HG02852 (cell line): ENCODE measurements around the gene POTEF.
"Not testable (repeated sequence)": the region's sequence is repeated elsewhere in the genome, so short reads cannot be mapped to it uniquely, and the experiment has no call there.

ENCODE experiments used
- ATAC-seq: cut with Tn5 transposase; IDR thresholded peaks from one replicate; pipeline ENCODE4 v1.9.1; 2021; ENCODE audit warnings: mild to moderate bottlenecking, moderate library complexity; ENCODE audit not compliant: unreplicated experiment

Gene POTEF

DNA sequence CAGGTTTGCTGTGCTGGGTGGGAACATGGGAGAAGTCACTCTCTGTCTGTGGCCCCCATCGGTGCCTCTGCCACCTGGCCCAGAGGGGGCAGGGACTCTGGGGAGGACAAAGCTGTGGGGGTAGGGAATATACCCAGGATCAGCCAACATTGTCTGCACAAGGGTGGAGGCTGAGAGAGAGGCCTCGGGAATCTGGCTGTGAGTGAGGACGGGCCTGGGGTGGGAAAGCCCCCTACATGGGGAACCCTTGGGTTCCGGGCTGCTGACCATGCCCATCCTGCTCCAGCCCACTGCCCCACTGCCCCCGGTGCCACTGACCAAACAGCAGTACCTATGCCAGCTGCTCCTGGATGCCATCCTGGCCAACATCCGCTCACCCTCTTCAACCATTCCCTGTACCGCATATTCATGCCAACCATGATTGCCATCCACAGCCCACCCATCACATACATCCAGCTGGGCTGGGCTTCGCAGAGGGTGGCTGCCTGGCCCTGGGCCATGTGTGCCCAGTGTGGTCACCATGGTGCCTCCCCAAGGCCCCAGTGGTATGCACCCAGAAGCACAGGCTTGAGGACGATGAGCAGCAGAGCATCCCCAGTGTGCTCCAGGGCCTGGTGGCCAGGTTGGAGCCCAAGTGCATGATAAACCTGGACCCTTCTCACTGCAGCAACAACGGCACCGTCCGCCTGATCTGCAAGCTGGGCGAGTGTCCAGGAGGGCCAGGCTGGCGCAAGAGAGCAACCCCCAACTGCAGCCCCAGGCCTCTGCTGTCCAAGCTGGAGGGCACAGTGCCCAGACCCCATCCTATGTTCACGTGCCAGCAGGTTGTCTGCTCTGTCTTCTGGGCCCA lies 6.9 kb upstream of the POTEF start:
- ATAC-seq, result no peak

DNA sequence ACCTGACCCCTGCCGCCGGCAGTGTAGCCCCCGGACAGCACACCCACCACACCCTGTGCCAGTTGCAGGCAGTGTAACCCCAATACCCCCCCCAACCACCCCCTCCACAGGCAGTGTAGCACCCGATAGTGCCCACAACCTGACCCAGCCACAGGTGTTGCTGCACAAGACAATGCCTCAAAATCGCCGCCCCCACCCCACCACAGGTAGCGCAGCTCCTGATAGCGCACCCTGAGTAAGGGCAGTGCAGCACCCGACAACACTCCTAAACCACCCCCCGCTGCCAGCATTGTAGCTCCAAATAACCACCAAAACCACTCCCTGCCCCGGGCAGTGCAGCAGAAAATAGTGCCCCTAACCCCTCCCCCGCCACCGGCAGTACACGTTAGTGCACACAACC lies 558 bp downstream of the POTEF start:
- ATAC-seq, result not testable (repeated sequence)

DNA sequence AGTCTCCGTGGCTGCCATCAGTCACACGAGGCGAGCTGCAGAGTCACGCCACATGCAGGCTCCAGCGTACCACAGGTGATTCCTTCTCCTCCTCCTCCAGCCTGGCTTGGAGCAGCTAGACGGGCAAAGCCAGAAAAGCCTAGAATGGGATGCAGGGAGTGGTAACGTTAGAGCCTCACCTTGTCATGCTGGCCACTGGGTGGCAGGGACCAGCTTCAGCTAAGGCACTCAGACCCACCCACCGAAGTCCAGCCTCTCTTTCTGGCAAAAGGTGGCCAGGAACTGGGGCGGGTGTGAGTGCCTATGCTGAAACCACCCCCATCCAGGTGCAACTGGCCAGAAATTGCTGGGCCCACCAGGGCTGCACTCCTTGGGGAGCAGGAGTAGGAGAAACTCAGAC lies 1.3 kb downstream of the POTEF start:
- not testable (repeated sequence) for ATAC-seq

DNA sequence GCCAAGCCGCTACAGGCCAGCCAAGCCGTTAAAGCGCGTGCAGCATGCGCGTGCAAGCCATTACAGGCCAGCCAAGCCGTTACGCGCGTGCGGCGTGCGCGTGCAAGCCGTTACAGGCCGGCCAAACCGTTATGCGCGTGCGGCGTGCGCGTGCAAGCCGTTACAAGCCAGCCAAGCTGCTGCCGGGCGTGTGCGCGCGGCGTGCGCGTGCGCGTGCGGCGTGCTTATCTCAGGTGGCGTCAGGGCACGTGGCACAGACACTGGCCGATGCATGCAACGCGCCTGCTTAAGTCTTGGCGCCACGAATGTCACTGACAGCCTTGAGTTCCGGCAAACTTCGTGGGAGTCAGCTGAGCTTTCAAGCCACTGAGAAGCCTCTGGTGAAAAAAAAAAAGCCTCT lies 8.1 kb downstream of the POTEF start:
- not testable (repeated sequence) for ATAC-seq

DNA sequence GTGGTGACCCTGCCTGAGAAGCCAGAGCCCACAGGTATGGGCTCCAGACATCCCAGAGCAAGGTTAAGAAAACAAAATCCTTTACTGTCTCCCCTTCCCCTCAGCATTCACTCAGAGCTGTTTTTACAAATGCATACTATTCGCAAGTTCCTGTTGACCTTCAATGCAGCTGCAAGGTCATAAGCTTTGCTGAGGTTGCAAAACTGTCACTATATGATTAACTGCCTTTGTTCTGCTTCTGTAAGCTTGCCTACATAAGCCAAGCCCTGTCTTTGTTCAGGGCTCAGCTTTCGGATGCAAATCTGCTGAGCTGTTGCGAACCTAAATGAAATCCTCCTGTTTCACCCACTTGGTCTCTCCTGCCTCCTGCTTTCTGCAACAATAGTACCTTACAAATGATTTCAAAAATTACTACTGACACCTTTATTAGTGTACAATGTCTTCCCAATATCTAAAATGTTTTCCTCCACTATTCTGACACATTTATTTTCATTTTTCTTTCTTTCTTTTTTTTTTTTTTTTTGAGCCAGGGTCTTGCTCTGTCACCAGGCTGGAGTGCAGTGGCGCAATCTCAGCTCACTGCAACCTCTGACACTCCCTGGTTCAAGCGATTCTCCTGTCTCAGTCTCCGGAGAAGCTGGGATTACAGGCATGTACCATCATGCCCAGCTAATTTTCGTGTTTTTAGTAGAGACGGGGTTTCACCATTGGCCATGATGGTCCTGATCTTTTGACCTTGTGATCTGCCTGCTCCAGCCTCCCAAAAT lies 26.2 kb downstream of the POTEF start:
- ATAC-seq, result not testable (repeated sequence)

DNA sequence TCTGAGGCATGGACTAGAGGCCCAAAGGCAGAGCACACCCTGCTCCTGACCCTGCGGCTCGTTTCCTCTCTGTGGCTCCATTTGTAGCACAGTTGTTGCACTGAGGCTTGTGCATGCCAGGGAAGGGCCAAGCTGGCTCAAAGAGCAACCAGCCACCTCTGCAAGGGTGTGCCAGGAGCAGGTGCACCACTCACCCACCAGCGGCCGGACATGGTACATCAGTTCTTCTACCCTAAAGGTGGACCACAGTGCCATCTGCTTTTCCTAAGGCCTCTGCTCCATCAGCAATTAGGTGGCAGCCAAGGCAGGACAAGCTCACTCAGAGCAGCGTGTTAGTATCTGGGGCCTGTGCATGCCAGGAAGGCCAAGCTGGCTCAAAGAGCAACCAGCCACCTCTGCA lies 66.4 kb downstream of the POTEF start:
- ATAC-seq, result not testable (repeated sequence)

DNA sequence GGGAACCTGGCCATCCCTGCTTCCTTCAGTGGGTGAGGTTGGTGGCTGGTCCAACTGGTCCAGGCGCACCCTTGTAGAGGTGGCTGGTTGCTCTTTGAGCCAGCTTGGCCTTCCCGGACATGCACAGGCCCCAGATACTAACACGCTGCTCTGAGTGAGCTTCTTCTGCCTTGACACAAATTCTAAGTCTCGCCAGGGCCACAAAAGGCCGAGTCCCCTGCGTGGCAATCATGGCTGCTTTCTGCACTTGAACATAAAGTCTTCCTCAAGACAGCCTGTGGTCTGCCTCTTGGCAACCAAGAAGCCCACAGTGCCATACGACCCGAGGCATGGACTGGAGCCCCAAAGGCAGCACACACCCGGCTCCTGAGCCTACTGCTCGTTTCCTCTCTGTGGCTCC lies 69.0 kb downstream of the POTEF start:
- ATAC-seq, result not testable (repeated sequence)

DNA sequence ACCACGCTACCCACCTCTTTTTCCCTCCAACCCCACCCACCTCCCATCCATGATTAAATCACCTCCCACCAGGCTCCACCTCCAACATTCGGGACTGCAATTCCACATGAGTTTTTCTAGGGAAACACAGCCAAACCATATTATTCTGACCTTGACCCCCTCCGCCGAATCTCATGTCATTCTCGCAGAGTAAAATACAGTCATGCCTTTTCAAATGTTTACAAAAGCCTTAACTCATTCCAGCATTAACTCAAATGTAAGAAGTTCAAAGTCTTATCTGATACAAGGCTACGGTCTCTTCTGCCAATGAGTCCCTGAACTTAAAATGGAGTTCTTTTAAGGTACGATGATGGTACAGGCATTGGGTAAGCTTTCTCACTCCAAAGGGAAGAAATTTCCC lies 72.7 kb downstream of the POTEF start:
- not testable (repeated sequence) for ATAC-seq

DNA sequence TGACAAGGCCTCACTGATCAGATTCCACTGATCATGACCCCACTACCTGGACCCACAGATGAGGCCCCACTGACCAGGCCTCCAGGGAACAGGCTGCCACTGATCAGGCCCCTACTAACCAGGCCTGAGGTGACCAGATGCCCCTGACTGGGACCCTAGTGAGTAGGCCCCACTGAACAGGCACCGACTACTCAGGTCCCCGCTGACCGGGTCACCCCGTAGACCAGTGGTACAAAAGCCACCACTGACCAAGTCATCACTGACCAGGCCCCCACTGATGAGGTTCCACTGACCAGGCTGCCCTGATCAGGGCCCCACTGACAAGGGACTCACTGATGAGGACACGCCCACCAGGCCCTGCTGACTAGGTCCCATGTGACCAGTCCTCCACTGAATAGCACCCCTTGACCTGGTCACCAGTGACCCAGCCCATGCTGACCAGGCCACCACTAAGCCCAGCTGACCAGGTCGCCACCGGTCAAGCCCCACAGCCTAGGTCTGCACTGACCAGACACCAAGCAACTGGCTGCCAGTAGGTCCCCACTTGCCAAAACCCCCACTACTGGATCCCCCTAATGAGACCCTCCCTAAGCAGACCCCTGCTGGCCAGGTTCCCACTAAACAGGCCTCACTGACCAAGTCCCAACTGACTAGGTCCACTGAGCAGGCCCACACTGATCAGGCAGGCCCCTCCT lies 75.7 kb downstream of the POTEF start:
- not testable (repeated sequence) for ATAC-seq

DNA sequence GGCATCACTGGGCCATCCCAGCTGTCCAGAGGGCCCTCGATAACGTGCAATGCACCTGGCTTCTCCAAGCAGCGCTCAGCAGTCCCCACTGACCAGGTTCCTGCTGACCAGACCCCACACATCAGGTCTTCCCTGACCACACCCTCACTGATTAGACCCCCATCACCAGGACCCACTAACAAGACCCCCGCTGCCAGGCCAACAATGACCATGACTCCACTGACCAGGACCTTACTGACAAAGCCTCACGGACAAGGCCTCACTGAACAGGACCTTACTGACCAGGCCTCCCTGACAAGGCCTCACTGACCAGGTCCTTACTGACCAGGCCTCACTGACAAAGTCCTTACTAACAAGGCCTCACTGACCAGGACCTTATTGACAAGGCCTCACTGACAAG lies 76.6 kb downstream of the POTEF start:
- not testable (repeated sequence) for ATAC-seq

DNA sequence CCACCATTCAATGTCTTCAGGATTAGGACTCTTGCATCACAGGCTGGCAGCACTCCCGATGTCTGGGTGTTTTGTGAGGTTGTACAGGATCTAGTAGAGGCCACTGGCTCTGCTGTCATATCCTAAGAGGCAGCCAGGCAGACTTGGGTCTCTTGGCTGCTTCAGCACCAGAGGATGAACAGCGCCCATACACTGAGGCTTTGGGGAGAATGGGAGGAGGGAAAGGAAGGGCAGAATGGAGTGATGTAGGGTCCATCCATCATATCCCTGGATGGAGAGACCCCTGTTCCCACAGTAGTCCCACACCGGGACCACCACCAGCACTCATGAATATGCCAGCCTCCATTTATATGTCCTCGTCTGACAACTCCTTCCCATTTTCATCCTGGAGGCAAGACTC lies 80.6 kb downstream of the POTEF start:
- ATAC-seq, result not testable (repeated sequence)

DNA sequence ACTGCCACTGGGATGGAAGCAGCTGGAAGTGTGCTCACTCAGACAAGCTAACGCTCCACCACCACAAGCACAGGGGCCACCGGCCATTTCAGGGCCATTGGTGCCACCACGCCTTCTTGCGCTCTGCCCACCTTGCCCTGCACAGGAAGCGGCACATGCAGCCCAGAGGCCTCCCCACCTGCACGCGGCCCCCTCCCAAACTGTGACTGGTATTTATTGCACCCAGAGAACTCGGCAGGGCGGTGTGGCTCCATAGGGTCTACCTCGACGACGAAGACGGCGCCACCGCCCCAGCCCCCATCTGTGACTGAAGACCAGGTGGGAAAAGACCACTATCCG lies 90.8 kb downstream of the POTEF start:
- not testable (repeated sequence) for ATAC-seq

DNA sequence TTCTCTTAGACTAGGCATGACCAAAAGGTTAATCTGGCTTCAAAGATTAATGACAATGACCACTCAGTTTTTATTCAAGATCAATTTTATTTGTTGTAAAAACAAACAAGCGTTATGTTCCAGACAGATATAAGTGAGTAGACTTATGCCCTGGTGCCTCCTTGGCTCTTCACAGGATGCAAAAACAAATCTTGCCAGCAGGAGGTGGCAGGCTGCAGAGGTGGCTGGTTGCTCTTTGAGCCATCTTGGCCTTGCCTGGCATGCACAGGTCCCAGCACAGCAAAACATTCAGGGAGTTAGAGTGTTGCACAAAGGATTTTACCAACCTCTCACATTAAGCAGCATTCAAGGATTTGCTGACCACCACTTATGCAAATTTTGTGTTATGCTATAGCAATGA lies 103.1 kb downstream of the POTEF start:
- ATAC-seq, result not testable (repeated sequence)
